H54 (cell line): ENCODE measurements around the gene ZNRF1.

Source experiments
- DNase-seq: peaks from one replicate; pipeline ENCODE4 v3.0.0; 2011; ENCODE audit warnings: low spot score, mixed read lengths; ENCODE audit not compliant: insufficient read length
- FAIRE-seq: peaks from 3 replicates; lab custom pipeline; 2011; peaks lifted over from hg19 to GRCh38; lab: Jason Lieb, UNC
- POLR2A ChIP-seq: IDR thresholded peaks from 2 replicates; pipeline ENCODE4 v1.6.1; 2011; ENCODE audit warnings: low read depth, mild to moderate bottlenecking, low read length

The ZNRF1 gene

DNA sequence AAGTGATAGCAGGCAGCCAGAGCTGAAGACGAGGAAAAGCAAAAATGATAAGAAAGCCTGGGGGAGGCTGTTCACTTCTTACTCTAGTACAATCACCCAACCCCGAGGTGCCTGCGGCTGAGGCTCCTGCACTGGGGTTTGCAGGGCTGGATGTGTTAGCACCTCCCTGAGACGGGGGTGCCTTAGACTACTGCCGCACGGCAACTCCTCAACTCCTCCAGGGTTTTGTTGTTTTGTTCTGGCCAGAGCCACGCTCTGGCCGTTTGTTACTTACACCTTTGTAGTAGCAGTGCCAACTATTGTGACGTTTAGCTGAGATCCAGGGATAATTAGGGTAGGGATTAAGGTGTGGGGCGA lies 66.3 kb downstream of the ZNRF1 start:
- no peak for FAIRE-seq
- no peak for DNase-seq
- TF ChIP-seq POLR2A = no peak

DNA sequence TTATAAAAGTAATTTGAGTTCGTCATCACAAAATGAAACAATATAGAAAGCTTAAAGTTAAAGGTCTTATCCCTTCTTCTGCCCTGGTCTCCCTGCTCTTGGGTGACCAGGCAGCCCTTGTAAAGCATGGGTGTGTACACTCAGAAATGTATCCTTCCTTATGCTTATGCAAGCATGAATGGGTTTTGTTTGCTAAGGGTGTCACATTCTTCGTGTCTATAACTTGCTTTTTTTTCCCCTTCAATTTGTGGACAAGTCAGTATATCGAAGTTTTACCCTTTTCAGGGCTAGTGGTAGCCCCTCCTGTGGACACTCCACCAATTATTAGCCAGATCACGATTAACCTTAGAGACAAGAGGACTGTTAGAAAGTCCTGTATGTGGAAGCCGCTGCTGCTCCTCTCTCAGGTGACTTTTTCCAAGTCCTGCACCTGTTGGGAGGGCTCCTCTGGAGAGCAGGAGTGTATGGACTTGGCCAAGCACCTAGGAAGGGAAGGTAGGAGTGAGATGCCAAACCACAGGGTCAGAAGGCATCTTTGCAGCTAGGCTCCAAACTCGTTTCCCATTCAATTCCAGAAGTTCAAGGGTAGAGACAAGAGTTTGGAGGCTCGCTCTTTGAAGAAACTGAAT lies 66.8 kb downstream of the ZNRF1 start:
- FAIRE-seq = no peak
- no peak for TF ChIP-seq POLR2A
- no peak for DNase-seq

DNA sequence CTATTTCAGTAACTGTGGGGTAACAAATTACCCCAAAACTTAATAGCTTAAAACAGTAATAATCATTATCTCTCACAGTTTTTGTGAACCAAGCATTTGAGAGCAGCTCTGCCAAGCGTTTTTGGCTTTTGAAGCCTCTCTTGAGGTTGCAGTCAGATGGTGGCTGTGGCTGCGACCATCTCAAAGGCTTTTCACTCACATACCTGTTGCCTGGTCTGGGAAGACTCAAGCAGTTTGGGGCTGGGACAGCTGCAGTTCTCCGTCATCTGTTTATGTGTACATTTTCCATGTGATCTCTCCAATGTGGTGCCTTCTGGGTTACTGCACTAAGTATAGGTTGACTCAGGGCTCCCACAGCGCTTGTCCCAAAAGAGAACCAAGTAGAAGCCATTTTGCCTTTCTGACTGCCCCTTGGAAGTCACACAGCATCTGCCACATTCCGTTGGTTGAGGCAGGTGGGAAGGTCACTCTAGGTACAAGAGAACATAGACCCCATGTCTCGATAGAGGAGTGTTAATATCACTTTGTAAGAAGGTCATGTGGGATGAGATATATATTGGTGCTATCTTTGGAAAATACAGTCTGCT lies 68.1 kb downstream of the ZNRF1 start:
- no peak for FAIRE-seq
- no peak for DNase-seq
- no peak for TF ChIP-seq POLR2A

DNA sequence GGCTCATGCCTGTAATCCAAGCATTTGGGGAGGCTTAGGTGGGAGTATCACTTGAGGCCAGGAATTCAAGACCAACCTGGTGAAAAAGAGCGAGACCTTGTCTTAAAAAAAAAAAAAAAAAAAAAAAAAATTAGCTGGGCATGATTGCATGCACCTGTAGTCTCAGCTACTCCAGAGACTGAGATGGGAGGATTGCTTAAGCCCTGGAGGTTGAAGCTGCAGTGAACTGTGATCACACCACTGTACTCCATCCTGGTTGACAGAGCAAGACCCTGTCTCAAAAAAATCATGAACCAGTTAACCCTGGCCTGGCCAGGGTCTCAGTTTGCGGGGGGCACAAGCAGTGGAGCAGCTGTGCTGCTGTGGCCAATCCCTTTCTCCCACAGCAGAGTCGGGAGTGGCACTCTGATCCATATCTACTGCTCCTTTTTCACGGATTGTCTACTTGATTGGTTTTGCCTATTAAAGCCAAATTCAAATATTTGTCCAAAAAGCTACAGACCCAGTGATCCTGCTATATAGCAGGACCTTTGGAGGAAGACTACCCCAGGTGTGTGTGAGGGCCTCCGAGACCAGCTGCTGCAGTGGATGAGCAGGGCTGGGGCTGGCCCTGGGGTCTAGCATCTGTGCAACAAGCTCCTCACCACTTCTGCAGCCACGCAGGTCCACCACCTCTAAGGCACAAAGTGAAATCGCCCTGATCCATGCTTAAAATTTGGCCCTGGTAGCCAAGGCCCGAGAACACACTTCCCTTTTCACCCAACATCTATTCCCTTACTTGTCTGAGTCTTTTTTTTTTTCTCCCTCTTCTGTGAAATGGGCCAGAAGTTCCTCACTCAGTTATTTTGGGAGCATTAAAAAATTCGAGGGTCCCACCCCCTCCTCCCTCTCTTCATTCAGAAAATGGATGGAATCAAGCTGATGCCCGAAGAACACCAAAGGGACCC lies 69.5 kb downstream of the ZNRF1 start:
- TF ChIP-seq POLR2A = no peak
- DNase-seq = no peak
- FAIRE-seq = no peak

DNA sequence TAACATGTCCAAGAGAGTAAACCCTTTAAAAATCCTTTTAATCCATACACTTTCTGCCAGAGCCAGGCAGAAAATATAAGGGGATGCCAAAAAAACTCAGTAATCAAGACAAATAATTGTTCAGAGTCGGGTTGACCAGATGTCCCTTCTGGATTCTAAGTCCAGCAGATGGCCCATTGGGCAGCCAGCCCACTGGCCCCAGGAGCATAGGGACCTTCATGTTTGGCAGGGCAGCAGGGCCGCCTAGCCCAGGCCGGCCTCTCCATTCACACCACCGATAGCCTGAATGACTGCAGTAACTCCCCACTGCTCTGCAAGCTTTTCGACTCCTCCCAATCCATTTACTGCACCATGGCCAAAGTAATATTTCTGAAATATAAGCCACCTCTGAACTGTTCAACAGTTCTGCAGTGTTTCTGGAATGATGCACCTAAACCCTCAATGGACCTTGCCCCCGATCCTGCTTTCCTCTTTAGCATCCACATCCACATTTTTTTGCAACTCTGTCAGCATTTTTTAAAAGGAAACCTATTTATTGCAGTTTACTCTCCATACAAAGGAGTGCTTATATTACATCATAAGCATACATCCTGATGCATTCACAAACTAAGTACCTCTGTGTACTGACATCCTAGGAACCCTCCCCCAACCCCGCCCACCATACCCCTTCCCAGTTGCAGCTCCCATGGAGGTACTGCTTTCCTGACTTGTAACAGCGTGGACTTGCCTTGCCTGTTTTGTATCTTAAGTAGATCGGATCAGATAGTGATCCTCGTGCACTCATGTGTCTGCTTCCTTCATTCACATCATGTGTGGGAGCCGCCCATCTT lies 71.4 kb downstream of the ZNRF1 start:
- no peak for TF ChIP-seq POLR2A
- DNase-seq (no peak), FAIRE-seq (no peak)

DNA sequence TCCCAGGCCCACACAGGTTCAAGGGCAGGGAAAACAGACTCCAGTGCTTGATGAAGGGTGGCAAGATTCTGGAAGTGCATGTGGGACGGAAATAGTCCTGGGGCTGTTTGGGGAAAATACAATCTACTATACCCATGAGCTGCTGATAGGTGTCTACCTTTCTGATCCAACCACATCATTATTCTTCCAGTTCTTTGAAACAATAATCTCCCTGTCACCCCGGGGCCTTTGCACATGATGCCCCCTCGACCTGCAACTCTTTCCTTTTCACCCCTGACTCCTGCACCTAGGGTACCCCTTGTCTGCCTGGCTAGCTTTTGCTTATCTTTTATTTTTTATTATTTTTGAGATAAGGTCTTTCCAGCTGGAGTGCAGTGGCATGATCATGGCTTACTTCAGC lies 72.8 kb downstream of the ZNRF1 start:
- no peak for DNase-seq
- no peak for FAIRE-seq
- TF ChIP-seq POLR2A = no peak

DNA sequence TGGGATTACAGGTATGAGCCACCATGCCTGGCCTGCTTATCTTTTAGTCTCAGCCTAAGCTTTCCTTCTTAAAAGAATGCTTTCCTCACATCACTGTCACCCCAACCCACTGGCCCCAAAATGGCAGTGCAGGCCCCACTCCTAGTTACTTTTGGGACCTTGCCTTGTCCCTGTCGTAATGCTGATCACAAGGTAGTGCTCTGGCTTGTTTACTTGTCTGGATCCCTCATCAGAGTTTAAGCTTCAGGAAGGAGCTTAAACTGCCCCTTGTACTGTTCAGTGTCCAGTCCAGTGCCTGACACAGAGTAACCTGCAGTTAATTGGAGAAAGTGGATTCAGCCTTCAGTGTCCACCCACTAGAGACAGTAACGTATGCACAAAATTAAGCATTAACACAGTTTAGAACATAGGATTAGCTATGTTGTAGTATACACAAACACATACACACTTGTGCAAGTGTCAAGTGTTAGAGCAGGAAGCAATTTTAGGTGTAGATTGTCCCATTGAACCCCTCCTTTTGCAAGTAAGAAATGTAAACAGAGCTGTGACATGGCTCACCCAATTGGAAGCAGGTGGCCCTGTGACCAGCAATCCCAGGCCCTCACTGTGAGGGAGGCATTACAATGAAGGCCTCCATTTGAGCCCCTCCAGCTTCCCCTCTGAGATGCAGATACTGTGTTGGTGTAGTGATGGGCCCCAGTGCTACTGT lies 73.6 kb downstream of the ZNRF1 start:
- no peak for TF ChIP-seq POLR2A
- no peak for FAIRE-seq

DNA sequence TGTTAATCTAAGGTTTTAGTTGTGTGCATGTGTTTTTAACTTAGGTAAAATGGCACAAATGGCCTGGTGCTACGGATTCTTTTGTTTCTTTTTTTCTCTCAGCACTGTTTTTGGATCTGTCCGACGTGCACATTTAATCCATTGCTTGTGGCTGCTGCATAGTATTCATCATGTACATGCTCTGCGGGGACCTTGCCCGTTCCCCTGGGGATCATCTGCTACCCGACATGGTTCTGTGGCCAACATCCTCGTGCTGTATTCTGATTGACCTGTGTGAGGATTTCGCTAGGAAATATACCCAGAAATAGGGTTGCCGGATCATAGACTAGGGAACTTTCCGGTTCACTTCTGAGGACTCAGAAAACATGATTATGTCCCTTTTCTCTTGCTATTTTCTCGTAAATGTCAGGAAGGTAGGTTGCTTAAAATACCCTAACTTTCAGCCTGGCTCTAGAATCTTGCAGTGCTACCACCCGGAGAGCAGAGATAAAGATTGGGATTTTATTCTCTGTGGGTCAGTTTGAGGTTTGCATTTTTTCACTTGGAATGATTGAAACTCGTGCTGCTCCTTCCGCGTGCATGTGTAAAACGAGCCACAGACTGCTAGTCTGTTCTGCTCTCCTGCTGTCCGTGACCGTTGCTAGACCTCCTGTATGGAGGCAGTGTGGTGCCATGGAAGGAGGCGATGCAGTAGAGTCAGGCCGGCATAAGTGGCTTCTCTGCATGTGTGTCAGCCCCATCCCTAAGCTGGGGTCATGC lies 74.9 kb downstream of the ZNRF1 start:
- no peak for FAIRE-seq

More for the DNA sequence above, 73.6 kb downstream of the ZNRF1 start:
- DNase-seq = no peak

DNA sequence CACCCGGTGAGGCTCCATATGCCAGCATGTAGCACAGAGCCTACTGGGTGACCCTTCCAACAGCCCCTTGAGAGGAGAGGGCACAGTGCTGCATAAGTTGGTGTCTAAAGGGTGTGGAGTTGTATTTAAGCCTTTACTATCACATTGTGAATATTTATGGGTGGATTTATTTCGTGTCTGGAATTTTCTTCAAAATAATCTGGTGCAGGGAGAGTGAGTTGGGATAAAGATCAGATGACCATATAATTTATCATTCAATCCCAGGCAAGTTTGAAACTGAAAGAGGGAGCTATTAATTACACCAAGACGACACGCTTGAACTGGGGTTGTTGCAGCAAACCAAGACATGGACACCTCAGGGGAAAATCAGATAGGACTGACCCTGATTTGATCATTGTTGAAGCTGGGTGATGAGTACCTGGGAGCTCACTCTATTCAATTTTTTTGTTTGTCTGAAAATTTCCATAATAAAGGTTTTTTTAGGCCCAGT lies 75.5 kb downstream of the ZNRF1 start:
- FAIRE-seq (no peak), DNase-seq (no peak)
- no peak for TF ChIP-seq POLR2A

More for the DNA sequence above, 74.9 kb downstream of the ZNRF1 start:
- TF ChIP-seq POLR2A = no peak
- no peak for DNase-seq

DNA sequence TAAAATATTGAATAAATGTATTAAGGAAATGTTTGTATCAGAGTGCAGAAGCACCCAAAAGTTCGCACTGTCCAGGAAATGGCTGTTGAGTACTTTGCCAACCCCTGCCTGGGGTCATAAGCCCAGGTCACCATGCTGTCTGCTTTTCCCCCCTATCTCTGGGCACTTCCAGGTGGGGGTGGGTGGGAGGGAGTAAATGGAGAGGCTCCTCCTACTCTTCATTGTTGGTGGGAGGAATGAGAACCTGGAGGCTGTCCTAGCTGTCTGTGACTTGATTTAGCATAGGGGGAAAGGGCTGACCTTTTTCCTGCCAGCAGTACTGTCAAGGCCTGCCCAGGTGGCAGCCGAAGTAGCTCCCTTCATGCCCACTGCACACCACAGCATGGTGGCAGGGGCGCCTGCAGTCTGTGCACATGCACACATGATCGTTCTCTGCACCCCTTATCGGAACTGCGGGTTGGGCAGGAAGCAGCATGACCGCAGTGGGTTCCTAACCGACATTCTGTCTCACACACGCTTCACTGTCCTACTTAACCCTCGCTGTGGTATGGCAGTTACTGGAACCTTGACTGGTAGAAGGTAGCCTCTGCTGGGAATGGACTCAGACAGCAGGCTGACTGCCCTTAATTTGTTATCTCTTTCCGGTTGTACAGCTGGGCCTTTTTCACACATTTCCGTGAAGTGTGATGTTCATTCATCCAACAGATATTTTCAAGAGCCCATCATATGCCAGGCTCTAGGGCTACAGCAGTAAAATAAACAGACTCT lies 76.3 kb downstream of the ZNRF1 start:
- no peak for TF ChIP-seq POLR2A
- no peak for DNase-seq
- FAIRE-seq = no peak

DNA sequence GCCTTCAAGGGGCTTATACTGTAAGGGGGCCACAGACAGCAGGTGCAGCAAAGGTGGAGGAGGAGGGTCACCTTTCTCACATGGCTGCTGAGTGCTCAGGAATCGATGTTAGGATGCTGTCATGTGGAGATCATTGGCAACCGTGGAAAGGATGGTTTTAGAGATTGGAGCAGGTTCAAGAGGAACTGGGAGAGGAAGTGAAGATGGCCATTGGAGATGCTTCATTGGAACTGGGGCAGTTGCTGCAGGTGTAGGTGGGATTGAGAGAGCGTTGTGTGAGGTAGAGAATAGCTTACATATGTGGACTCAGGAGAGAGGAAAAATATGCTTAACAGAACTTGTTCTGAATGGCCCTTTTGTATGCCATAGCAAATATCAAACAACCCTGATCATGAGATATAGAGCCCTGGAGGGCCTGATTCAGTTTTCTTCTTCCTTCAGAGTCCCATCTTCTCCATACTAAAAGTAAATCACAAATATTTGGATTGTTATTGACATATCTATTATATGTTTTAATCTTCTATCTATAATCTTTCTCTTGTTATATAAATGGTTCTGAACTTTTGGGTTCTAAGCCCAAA lies 77.0 kb downstream of the ZNRF1 start:
- DNase-seq (no peak), FAIRE-seq (no peak)
- TF ChIP-seq POLR2A = no peak
